Measurements from ENCODE around the gene COL15A1. TPM values are rescaled to one million over a fixed set of nuclear protein-coding genes. Genes with fewer than 3 reads are reported as not detected.

The COL15A1 gene
- total RNA-seq, 2 experiments from 2014 or later = 0.12 to 0.14 TPM

DNA sequence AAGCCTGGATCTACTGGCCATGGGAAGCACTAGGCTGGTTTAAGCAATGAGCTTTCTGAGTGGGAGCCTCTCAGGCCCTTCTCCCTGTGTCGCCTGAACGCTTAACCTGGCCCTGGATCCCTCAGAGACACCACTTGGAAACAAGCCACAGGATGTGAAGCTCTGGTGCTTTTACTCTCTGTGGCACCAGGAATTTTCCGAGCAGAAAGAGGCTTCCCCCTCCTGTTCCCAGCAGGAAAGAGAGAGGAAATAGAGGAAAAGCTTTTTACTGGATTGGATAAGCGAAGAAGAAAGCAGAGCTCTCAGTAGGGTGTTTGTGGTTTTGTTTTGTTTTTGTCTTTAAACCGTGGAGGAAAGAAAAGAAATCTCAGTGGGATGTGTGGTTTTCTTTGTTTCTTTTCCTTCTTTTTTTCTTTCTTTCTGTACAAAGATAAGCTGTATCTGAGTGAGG, 34.5 kb downstream of the COL15A1 start:
- Mint-ChIP-seq H3K4me1 (ENCODE audit: low read depth) (peaks cover 6% of the 10 kb centered on the region), H3K9me3 (no peaks in the 10 kb centered on the region), H3K4me3 (no peak overlapping the region), H3K36me3 (no peaks in the 10 kb centered on the region), H3K27me3 (peaks cover 8% of the 10 kb centered on the region), H3K27ac (no peak overlapping the region)
- DNase-seq = no peak
- intact Hi-C loops (cut with micrococcal nuclease) = no loop called here
- POLR2A ChIA-PET = no interaction called here
- CTCF ChIA-PET = interaction anchor here (0.8 to 7.7 kb wide), 4 partner anchors 11 to 162 kb away, joined by 3 to 80 read pairs (median 33); no protein-coding TSS in a partner anchor

DNA sequence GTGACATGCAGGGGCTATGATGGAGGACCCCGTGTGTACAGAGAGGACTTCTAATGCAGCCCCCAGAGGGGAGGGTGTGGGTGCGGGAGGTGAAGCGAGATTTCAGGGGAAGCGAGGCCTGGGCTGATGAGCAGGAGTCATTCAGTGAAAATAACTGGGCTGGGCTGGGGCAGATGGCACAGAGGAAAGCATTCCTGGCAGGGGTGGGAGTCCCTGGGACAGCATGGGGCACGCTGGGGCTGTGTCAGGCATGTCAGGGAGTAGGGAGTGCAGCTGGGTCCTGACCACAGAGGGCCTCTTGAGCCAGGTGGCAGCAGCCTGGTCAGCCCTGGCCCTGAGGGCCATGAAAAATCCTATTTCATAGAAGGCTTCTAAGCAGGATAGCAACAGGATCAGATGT, 36.6 kb downstream of the COL15A1 start:
- H3K9me3 Mint-ChIP-seq = no peaks in the 10 kb centered on the region
- H3K4me3 Mint-ChIP-seq = no peak overlapping the region
- ChIA-PET POLR2A (no interaction called here), CTCF (no interaction called here)
- H3K27ac Mint-ChIP-seq = no peak overlapping the region
- peaks cover 2% of the 10 kb centered on the region for H3K4me1 Mint-ChIP-seq (ENCODE audit: low read depth)
- intact Hi-C loops (cut with micrococcal nuclease) = no loop called here
- no peak for DNase-seq
- H3K27me3 Mint-ChIP-seq = peaks cover 8% of the 10 kb centered on the region
- no peaks in the 10 kb centered on the region for H3K36me3 Mint-ChIP-seq

DNA sequence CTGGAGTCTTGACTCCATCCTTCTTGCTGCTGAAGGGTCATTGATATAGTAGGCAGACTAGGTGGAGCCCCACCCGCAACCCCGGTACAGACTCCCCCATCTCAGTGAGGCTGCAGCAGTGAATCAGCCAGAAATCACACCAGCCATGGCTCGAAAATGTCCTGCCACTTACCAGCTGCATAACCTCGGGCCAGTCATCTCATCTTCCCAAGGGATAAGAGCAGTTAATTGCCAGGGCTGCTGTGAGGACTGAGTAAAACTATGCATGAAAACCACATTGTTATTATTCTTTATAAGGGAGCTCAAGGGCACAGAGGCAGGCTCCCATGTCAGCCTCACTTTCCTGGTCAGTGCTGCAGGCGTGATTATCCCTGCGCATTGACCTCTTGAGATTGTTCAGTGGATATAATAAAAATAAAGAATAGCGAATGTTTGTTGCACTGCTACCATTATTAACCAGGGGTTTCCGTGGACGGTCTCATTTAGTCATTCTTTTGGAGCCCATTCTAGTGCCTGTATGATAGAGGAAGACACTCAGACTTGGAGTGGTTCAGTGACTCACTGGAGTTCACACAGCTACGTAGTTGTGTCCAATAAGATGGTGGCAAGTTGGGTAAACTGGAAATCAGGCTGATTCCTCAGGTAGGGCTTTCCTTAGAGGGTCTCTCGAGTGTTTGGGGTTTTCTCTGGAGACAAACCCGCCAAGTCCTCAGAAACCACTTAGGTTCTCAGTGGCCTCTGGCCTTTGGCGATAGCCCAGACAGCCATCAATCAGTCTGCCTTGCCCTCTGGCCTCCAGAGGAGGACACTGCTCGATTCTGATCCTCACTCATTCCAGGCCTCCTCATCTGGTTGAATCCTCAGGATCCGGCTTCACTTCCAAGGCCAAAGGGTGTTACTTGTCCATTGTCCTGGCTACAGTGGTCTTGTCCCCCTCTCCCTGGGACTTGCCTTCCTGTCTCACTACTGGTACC, 39.9 kb downstream of the COL15A1 start:
- no peaks in the 10 kb centered on the region for H3K9me3 Mint-ChIP-seq
- no peaks in the 10 kb centered on the region for H3K27me3 Mint-ChIP-seq
- no peaks in the 10 kb centered on the region for H3K4me1 Mint-ChIP-seq (ENCODE audit: low read depth)
- intact Hi-C loops (cut with micrococcal nuclease) = no loop called here
- H3K36me3 Mint-ChIP-seq = no peaks in the 10 kb centered on the region
- ChIA-PET POLR2A (interaction anchor here (0.8 kb wide), 1 partner anchor 116 kb away, joined by 3 read pairs; no protein-coding TSS in a partner anchor), CTCF (interaction anchor here (1.2 kb wide), 1 partner anchor 30 kb away, joined by 3 read pairs; no protein-coding TSS in a partner anchor)
- no peak overlapping the region for H3K27ac Mint-ChIP-seq
- no peak overlapping the region for H3K4me3 Mint-ChIP-seq
- DNase-seq = no peak

DNA sequence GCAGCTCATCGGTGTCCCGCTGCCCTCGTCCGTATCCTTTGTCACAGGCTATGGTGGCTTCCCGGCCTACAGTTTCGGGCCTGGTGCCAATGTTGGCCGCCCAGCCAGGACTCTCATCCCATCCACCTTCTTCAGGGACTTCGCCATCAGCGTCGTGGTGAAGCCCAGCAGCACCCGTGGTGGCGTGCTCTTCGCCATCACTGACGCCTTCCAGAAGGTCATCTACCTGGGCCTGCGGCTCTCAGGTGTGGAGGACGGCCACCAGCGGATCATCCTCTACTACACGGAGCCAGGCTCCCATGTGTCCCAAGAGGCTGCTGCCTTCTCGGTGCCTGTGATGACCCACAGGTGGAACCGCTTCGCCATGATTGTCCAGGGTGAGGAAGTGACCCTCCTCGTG, 41.9 kb downstream of the COL15A1 start:
- ChIA-PET CTCF (no interaction called here), POLR2A (no interaction called here)
- DNase-seq = no peak
- H3K36me3 Mint-ChIP-seq = no peaks in the 10 kb centered on the region
- no peaks in the 10 kb centered on the region for H3K9me3 Mint-ChIP-seq
- no peaks in the 10 kb centered on the region for H3K4me1 Mint-ChIP-seq (ENCODE audit: low read depth)
- no peak overlapping the region for H3K4me3 Mint-ChIP-seq
- H3K27me3 Mint-ChIP-seq = no peaks in the 10 kb centered on the region
- no peak overlapping the region for H3K27ac Mint-ChIP-seq
- intact Hi-C loops (cut with micrococcal nuclease) = no loop called here

DNA sequence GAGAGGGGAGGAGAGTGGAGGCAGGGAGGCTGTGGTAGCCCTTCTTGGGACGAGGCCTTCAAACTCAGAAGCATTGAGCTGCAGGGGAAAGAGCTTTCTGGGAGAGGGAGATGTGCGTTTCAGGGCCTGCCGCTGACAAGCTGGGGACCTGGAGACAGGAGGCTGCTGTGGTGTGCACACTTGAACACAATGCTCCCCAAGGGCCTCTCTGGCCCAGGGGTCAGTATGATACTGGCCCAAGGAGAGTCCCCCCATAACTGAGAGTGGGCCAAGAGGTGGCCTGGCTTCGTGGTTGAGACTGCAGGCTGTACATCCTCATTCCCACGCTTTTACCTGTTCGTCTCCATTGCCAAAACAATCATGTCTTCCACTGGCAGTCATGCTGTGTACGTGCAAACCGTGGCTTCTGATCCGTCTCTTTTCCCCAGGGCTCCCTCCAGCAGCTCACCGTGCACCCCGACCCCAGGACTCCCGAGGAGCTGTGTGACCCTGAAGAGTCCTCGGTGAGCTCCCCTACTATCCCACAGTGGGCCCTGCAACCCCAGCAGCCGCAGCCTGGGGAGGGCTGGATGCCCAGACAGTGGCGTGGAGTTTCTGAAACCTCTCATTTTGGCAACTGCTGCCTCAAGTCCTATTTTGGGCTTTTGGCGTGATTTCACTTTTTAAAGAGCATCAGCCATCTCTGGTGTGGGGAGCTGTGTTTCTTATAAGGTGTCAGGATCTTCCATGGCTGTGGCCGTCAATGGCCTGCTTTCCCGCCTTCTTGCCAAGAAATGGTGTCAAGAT, 43.4 kb downstream of the COL15A1 start:
- peak; percentile 3 for DNase-seq
- Mint-ChIP-seq H3K36me3 (no peaks in the 10 kb centered on the region), H3K9me3 (peaks cover 4% of the 10 kb centered on the region), H3K27me3 (no peaks in the 10 kb centered on the region), H3K4me3 (no peak overlapping the region), H3K27ac (no peak overlapping the region), H3K4me1 (ENCODE audit: low read depth) (no peaks in the 10 kb centered on the region)
- POLR2A ChIA-PET = no interaction called here
- intact Hi-C loops (cut with micrococcal nuclease) = no loop called here
- CTCF ChIA-PET = interaction anchor here (0.9 to 1.3 kb wide), 2 partner anchors 11 to 12 kb away, joined by 3 to 4 read pairs; no protein-coding TSS in a partner anchor

DNA sequence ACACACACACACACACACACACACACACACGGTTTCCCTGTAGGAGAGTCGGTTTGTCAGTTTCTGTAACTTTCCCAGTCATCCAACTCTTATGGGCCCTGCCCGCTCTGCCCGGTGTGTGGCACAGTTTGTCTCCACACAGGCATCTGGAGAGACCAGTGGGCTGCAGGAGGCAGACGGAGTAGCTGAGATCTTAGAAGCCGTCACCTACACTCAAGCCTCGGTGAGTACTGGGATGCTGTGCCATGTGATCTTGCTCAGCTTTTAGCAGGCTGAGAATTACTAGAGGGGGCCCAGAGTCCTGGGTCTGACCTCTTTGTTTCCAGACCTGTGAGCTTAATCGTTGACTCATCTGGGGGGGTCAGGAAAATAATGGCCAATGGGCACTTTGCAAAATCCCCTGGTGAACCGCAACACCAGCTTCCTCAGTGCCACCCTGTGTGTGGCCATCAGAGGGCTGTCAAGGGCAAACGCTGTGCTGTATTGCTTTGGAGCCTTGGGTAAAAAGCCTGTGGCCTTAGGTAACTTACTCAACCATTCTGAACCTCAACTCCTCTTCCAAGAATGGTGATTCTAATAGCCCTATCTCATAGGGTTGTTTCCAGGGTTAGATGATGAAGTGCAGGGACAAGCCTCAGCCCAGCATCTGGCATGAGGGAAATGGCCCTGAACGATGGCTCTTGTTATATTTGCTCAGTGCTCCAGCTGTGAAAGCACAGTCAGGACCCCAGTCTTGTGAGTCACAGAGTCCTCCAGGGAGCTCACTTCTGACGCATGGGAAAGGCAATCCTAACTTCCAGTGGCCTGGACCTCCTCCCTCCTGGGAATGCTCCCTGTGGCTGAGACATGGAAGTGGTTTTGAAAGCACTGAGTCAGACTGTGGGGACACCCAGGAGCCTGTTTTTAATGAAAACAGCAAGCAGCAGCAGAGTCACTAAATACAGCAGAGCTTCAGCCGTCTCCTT, 45.6 kb downstream of the COL15A1 start:
- DNase-seq = peak; percentile 8
- peaks cover 13% of the 10 kb centered on the region for H3K4me1 Mint-ChIP-seq (ENCODE audit: low read depth)
- no peak overlapping the region for H3K4me3 Mint-ChIP-seq
- H3K9me3 Mint-ChIP-seq = peaks cover 4% of the 10 kb centered on the region
- H3K27me3 Mint-ChIP-seq = peaks cover 1% of the 10 kb centered on the region
- H3K36me3 Mint-ChIP-seq = no peaks in the 10 kb centered on the region
- intact Hi-C loops (cut with micrococcal nuclease) = no loop called here
- ChIA-PET POLR2A (no interaction called here), CTCF (interaction anchor here (0.7 to 1.2 kb wide), 4 partner anchors 9 to 152 kb away, joined by 3 to 7 read pairs (median 4); no protein-coding TSS in a partner anchor)
- no peak overlapping the region for H3K27ac Mint-ChIP-seq

DNA sequence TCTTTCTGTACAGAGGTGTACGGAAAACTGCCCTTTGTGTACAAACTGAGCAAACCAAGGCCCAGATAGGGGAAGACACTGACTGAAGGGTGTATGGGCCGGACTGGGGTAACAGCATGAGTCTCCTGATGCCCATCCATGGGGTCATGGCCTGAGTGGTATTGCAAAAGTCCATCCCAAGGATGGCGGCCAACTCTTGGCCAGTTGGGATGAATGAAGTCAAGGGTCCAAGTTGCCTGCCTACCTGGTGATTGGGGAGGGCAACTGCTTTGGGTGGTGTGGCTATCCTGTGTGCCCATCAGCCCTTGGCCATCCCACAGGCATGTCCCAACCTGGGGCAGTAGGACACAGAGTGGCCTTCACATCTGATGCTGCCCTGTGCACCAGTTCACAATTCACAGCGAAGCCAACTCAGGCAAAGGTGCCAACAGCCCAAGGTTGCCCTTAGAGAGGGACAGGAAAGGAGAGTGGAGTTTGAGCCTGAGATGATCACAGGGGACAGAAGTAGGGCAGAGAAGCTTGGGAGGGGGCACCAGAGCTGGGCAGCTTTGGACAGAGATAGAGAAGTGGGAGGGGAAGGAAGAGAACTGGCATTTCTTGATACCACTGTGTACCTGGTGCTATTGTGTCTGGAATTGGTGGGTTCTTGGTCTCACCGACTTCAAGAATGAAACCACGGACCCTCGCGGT, 46.6 kb downstream of the COL15A1 start:
- Mint-ChIP-seq H3K9me3 (peaks cover 4% of the 10 kb centered on the region), H3K27me3 (peaks cover 1% of the 10 kb centered on the region), H3K27ac (no peak overlapping the region), H3K36me3 (no peaks in the 10 kb centered on the region), H3K4me1 (ENCODE audit: low read depth) (peaks cover 16% of the 10 kb centered on the region), H3K4me3 (no peak overlapping the region)
- ChIA-PET POLR2A (no interaction called here), CTCF (interaction anchor here (0.6 to 1.7 kb wide), 4 partner anchors 15 to 151 kb away, joined by 3 to 10 read pairs (median 4); no protein-coding TSS in a partner anchor)
- intact Hi-C loops (cut with micrococcal nuclease) = no loop called here
- peak; percentile 2 for DNase-seq

DNA sequence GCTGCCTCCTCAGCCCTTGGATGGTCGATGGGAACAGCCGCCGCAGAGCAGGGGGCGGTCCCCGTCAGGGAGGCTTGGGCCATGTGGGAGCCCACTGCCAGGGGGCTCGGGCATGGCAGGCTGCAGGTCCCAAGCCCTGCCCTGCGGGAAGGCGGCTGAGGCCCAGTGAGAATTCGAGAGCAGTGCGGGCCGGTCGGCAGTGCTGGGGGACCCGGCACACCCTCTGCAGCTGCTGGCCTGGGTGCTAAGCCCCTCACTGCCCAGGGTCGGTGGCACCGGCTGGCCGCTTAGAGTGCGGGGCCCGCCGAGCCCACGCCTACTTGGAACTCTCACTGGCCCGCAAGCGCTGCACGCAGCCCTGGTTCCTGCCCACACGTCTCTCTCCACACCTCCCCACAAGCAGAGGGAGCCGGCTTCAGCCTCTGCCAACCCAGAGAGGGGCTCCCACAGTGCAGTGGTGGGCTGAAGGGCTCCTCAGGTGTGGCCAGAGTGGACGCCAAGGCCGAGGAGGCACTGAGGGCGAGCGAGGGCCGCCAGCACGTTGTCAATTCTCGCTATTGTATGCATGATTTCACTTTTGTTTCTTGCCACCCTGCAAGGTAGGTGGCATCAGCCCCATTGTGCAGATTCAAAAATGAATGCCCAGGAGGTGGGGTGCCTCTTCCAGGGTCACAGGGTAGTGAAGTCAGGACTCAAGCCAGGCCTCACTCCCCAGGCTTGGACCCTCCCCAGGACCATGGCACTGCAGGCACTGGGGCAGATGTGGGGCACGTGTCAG, 48.6 kb downstream of the COL15A1 start:
- peak; percentile 4 for DNase-seq
- Mint-ChIP-seq H3K4me3 (no peak overlapping the region), H3K9me3 (peaks cover 4% of the 10 kb centered on the region), H3K27me3 (peaks cover 8% of the 10 kb centered on the region), H3K36me3 (no peaks in the 10 kb centered on the region), H3K27ac (no peak overlapping the region), H3K4me1 (ENCODE audit: low read depth) (peaks cover 16% of the 10 kb centered on the region)
- intact Hi-C loops (cut with micrococcal nuclease) = loop anchor here (2.0 kb wide), 1 partner anchor 21 kb away; no protein-coding TSS in a partner anchor
- ChIA-PET CTCF (interaction anchor here (1.1 to 1.7 kb wide), 3 partner anchors 9 to 148 kb away, joined by 4 to 9 read pairs (median 5); no protein-coding TSS in a partner anchor), POLR2A (no interaction called here)

DNA sequence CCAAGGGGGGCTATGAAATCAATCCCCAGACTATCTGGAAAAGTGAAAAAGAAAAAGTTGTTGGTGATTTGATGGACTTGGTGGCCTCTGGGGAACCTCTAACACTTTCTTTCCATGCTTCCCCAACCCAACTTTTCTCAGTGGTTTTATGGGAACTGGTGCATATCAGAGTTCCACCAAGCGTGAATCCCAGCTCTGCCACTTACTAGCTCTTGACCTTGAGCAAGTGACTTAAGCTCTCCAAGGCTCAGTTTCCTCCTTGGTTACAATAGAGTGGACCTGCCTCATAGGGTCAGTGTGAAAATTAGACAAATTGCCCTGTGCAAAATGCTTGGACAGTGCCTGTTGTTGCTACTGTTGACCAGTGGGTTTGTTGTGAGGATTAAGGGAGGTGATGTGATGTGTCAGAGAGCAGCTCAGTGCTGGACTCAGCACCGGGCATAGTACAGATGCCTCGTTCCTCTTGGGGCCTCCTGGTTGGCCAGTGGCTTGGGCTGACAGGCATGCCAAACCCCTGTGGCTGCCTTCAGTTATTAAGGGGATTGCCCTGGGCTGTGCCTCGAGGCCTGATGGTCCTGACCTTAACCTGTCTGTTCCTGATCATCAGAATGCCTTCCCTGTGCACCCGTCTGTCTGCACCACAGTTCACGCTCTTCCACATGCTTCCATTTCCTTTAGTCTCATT, 49.3 kb downstream of the COL15A1 start:
- Mint-ChIP-seq H3K4me3 (no peak overlapping the region), H3K27me3 (peaks cover 8% of the 10 kb centered on the region), H3K4me1 (ENCODE audit: low read depth) (peaks cover 16% of the 10 kb centered on the region), H3K27ac (peak overlapping the region; percentile 39), H3K36me3 (no peaks in the 10 kb centered on the region), H3K9me3 (peaks cover 4% of the 10 kb centered on the region)
- DNase-seq = no peak
- CTCF ChIA-PET = interaction anchor here (1.0 to 1.7 kb wide), 4 partner anchors 144 to 148 kb away, joined by 3 to 9 read pairs (median 6); no protein-coding TSS in a partner anchor
- intact Hi-C loops (cut with micrococcal nuclease) = loop anchor here (1.0 to 2.0 kb wide), 3 partner anchors 18 to 64 kb away; no protein-coding TSS in a partner anchor
- POLR2A ChIA-PET = no interaction called here

DNA sequence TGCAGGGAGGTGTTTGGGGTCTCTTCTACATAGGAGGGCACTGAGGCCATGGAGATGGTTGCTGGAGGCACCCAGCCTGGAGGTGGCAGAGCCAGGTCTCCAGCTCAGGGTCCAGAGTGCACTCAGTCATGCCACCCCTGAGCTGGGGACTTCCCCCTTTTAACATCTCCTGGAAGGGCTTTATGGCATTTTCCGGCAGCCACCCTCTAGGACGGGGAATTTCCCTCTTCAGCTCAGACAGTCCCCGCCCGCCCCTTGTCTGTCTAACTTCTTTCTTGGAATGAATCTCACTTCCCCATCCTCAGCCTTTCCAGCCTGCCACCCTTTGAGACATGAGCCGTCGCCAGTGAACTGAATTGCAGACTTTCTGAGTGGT, 49.9 kb downstream of the COL15A1 start:
- H3K4me3 Mint-ChIP-seq = no peak overlapping the region
- intact Hi-C loops (cut with micrococcal nuclease) = loop anchor here (1.0 to 2.0 kb wide), 3 partner anchors 18 to 64 kb away; no protein-coding TSS in a partner anchor
- POLR2A ChIA-PET = interaction anchor here (0.5 kb wide), 1 partner anchor 64 kb away, joined by 3 read pairs; no protein-coding TSS in a partner anchor

More for the DNA sequence above, 49.9 kb downstream of the COL15A1 start:
- Mint-ChIP-seq H3K27ac (peak overlapping the region; percentile 39), H3K27me3 (peaks cover 8% of the 10 kb centered on the region), H3K4me1 (ENCODE audit: low read depth) (peaks cover 16% of the 10 kb centered on the region), H3K36me3 (no peaks in the 10 kb centered on the region), H3K9me3 (peaks cover 4% of the 10 kb centered on the region)
- CTCF ChIA-PET = interaction anchor here (1.0 to 6.6 kb wide), 6 partner anchors 9 to 147 kb away, joined by 3 to 63 read pairs (median 6); no protein-coding TSS in a partner anchor
- DNase-seq = peak; percentile 87
